ENCODE measurements around the gene LRP1B. TPM values are rescaled to one million over a fixed set of nuclear protein-coding genes. Genes with fewer than 3 reads are reported as not detected.

Gene LRP1B
- total and polyA plus RNA-seq, 2 donors (not counting 1 experiment from before 2014, with no cell fraction given), result under 0.01 to 0.01 TPM

- no peaks in the 10 kb centered on the region for H3K9me3 ChIP-seq (ENCODE audit: control insufficient read depth, insufficient read depth, low read depth, low read length)
- no peaks in the 10 kb centered on the region for H3K27me3 ChIP-seq (ENCODE audit: control insufficient read depth, insufficient read depth, low read length)
- no peaks in the 10 kb centered on the region for H3K79me2 ChIP-seq (ENCODE audit: control insufficient read depth, insufficient read depth, low read length)
- H2AFZ ChIP-seq (ENCODE audit: low read length), result no peak overlapping the region
- H4K20me1 ChIP-seq (ENCODE audit: control insufficient read depth, extremely low read depth, insufficient read depth, low read length), result no peaks in the 10 kb centered on the region
- no peak for TF ChIP-seq EZH2 (IDR thresholded peaks at IDR 0.05; ENCODE audit: low read length, missing control alignments)
- TF ChIP-seq, protein P1, sequence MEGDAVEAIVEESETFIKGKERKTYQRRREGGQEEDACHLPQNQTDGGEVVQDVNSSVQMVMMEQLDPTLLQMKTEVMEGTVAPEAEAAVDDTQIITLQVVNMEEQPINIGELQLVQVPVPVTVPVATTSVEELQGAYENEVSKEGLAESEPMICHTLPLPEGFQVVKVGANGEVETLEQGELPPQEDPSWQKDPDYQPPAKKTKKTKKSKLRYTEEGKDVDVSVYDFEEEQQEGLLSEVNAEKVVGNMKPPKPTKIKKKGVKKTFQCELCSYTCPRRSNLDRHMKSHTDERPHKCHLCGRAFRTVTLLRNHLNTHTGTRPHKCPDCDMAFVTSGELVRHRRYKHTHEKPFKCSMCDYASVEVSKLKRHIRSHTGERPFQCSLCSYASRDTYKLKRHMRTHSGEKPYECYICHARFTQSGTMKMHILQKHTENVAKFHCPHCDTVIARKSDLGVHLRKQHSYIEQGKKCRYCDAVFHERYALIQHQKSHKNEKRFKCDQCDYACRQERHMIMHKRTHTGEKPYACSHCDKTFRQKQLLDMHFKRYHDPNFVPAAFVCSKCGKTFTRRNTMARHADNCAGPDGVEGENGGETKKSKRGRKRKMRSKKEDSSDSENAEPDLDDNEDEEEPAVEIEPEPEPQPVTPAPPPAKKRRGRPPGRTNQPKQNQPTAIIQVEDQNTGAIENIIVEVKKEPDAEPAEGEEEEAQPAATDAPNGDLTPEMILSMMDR (conservative IDR thresholded peaks at IDR 0.05 in 1 of 2, IDR thresholded peaks at IDR 0.05 in 1 of 2; ENCODE audit: low read depth in 1 of 2, low read length in 2 of 2), result no peak
- no peak overlapping the region for H3K9ac ChIP-seq (ENCODE audit: insufficient read depth, low read length)
- no peaks in the 10 kb centered on the region for H3K36me3 ChIP-seq (ENCODE audit: control insufficient read depth, insufficient read depth, low read length)
- DNase-seq (ENCODE audit: low read depth in 2 of 2), result no peak
- H3K4me1 ChIP-seq (ENCODE audit: control insufficient read depth, extremely low read depth, insufficient read depth, low read length), result no peaks in the 10 kb centered on the region
- H3K4me2 ChIP-seq (ENCODE audit: extremely low read depth, insufficient read depth, low read length), result no peak overlapping the region
- no peak overlapping the region for H3K27ac ChIP-seq (ENCODE audit: insufficient read depth, low read length)
- H3K4me3 ChIP-seq (replicated peaks in 1 of 4; ENCODE audit: control extremely low read depth in 1 of 4, insufficient read depth in 1 of 4, low read depth in 3 of 4, low read length in 4 of 4), result no peak overlapping the region
Measured at GRCh38 chr2:140835079-140835478, 1295.7 kb downstream of the LRP1B start.

DNA sequence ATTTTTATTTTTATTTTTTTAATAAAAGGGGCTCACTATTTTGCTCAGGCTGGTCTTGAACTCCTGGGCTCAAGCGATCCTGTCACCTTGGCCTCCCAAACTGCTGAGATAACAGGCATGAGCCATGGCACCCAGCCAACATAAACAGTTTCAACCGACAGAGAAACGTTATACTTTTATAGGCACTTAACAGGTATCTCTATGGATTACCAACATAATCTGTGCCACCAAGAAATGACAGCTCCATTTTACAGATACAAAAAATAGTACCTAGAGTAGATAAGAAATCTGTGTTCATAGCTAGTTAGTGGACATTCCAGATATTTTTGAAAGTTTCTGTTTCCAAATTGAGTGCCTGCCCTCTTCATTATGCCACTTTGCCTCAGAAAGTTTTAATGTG, 1316.7 kb downstream of the LRP1B start:
- H3K9ac ChIP-seq (ENCODE audit: insufficient read depth, low read length), result no peak overlapping the region
- no peaks in the 10 kb centered on the region for H4K20me1 ChIP-seq (ENCODE audit: control insufficient read depth, extremely low read depth, insufficient read depth, low read length)
- no peak overlapping the region for H3K4me3 ChIP-seq (replicated peaks in 1 of 4; ENCODE audit: control extremely low read depth in 1 of 4, insufficient read depth in 1 of 4, low read depth in 3 of 4, low read length in 4 of 4)
- no peak overlapping the region for H3K27ac ChIP-seq (ENCODE audit: insufficient read depth, low read length)
- no peaks in the 10 kb centered on the region for H3K27me3 ChIP-seq (ENCODE audit: control insufficient read depth, insufficient read depth, low read length)
- TF ChIP-seq EZH2 (IDR thresholded peaks at IDR 0.05; ENCODE audit: low read length, missing control alignments), result no peak
- TF ChIP-seq, protein P1 (conservative IDR thresholded peaks at IDR 0.05 in 1 of 2, IDR thresholded peaks at IDR 0.05 in 1 of 2; ENCODE audit: low read depth in 1 of 2, low read length in 2 of 2), result no peak
- no peak for DNase-seq (ENCODE audit: low read depth in 2 of 2)
- no peak overlapping the region for H2AFZ ChIP-seq (ENCODE audit: low read length)
- no peaks in the 10 kb centered on the region for H3K79me2 ChIP-seq (ENCODE audit: control insufficient read depth, insufficient read depth, low read length)
- no peaks in the 10 kb centered on the region for H3K36me3 ChIP-seq (ENCODE audit: control insufficient read depth, insufficient read depth, low read length)
- H3K4me2 ChIP-seq (ENCODE audit: extremely low read depth, insufficient read depth, low read length), result no peak overlapping the region
- H3K9me3 ChIP-seq (ENCODE audit: control insufficient read depth, insufficient read depth, low read depth, low read length), result no peaks in the 10 kb centered on the region
- no peaks in the 10 kb centered on the region for H3K4me1 ChIP-seq (ENCODE audit: control insufficient read depth, extremely low read depth, insufficient read depth, low read length)

DNA sequence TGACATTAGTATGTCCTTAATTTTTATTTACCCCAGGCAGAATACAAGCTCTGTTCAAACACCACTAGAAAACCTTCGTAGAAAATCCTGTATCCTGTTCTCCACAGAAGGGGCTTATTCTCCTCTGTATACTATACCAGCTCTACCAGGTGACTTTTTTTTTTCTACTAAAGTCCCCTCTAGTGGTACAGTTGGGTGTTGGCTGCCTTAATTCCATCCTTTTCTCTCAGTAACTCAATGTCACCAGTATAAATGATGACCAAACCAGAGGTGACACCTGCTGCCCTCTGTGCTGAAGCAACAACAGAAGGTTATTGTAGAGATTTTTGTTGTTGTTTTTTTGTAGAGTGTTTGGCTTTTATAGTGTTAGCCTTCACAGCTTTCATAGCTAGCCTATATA, 1322.0 kb downstream of the LRP1B start:
- TF ChIP-seq EZH2 (IDR thresholded peaks at IDR 0.05; ENCODE audit: low read length, missing control alignments), result no peak
- TF ChIP-seq, protein P1 (conservative IDR thresholded peaks at IDR 0.05 in 1 of 2, IDR thresholded peaks at IDR 0.05 in 1 of 2; ENCODE audit: low read depth in 1 of 2, low read length in 2 of 2), result peak in 1 of 2 donors; percentile 17
- H3K27me3 ChIP-seq (ENCODE audit: control insufficient read depth, insufficient read depth, low read length), result no peaks in the 10 kb centered on the region
- no peak overlapping the region for H2AFZ ChIP-seq (ENCODE audit: low read length)
- no peaks in the 10 kb centered on the region for H3K4me1 ChIP-seq (ENCODE audit: control insufficient read depth, extremely low read depth, insufficient read depth, low read length)
- H3K9me3 ChIP-seq (ENCODE audit: control insufficient read depth, insufficient read depth, low read depth, low read length), result no peaks in the 10 kb centered on the region
- no peak overlapping the region for H3K4me3 ChIP-seq (replicated peaks in 1 of 4; ENCODE audit: control extremely low read depth in 1 of 4, insufficient read depth in 1 of 4, low read depth in 3 of 4, low read length in 4 of 4)
- no peaks in the 10 kb centered on the region for H3K36me3 ChIP-seq (ENCODE audit: control insufficient read depth, insufficient read depth, low read length)
- no peak overlapping the region for H3K9ac ChIP-seq (ENCODE audit: insufficient read depth, low read length)
- no peak overlapping the region for H3K4me2 ChIP-seq (ENCODE audit: extremely low read depth, insufficient read depth, low read length)
- no peak for DNase-seq (ENCODE audit: low read depth in 2 of 2)
- H3K27ac ChIP-seq (ENCODE audit: insufficient read depth, low read length), result no peak overlapping the region
- H4K20me1 ChIP-seq (ENCODE audit: control insufficient read depth, extremely low read depth, insufficient read depth, low read length), result no peaks in the 10 kb centered on the region
- no peaks in the 10 kb centered on the region for H3K79me2 ChIP-seq (ENCODE audit: control insufficient read depth, insufficient read depth, low read length)

All from fibroblast of lung (primary cell).